Choroid plexus epithelial cell (primary cell): ENCODE measurements around the gene SAMD11.

ENCODE experiments used
- DNase-seq: peaks from one replicate; pipeline ENCODE4 v3.0.0-alpha.2; 2010; ENCODE audit warnings: low read depth
- H3K4me3 ChIP-seq: 2 replicates; pipeline ENCODE4 v1.5.1; 2011; ENCODE audit warnings: low read depth, mild to moderate bottlenecking, control low read depth, low read length, moderate library complexity
- TF ChIP-seq, protein P1 (sequence below): conservative IDR thresholded peaks from 2 replicates; pipeline ENCODE4 v1.5.1; 2011; ENCODE audit warnings: low read depth, mild to moderate bottlenecking, control low read depth, inconsistent platforms, low read length, moderate library complexity

The SAMD11 gene

DNA sequence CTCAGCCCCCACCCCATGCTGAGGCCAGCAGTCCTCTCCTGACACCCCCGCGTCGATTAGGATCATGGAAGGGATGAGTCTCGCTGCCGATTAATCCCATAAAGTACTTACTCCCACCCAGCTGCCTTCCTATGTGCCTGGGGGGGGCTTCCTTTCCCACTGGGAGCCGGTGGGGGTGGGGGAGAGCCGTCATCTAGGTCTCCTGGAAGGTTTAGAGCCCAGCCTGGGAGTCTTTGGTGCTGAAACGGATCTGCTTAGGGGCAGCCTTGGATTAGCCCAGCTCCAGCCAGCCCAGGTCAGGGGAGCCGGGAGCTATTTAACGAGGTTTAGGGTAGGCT, 9.8 kb downstream of the SAMD11 start:
- H3K4me3 ChIP-seq: no peak overlapping the region
- TF ChIP-seq, protein P1, sequence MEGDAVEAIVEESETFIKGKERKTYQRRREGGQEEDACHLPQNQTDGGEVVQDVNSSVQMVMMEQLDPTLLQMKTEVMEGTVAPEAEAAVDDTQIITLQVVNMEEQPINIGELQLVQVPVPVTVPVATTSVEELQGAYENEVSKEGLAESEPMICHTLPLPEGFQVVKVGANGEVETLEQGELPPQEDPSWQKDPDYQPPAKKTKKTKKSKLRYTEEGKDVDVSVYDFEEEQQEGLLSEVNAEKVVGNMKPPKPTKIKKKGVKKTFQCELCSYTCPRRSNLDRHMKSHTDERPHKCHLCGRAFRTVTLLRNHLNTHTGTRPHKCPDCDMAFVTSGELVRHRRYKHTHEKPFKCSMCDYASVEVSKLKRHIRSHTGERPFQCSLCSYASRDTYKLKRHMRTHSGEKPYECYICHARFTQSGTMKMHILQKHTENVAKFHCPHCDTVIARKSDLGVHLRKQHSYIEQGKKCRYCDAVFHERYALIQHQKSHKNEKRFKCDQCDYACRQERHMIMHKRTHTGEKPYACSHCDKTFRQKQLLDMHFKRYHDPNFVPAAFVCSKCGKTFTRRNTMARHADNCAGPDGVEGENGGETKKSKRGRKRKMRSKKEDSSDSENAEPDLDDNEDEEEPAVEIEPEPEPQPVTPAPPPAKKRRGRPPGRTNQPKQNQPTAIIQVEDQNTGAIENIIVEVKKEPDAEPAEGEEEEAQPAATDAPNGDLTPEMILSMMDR: no peak
- no peak for DNase-seq

DNA sequence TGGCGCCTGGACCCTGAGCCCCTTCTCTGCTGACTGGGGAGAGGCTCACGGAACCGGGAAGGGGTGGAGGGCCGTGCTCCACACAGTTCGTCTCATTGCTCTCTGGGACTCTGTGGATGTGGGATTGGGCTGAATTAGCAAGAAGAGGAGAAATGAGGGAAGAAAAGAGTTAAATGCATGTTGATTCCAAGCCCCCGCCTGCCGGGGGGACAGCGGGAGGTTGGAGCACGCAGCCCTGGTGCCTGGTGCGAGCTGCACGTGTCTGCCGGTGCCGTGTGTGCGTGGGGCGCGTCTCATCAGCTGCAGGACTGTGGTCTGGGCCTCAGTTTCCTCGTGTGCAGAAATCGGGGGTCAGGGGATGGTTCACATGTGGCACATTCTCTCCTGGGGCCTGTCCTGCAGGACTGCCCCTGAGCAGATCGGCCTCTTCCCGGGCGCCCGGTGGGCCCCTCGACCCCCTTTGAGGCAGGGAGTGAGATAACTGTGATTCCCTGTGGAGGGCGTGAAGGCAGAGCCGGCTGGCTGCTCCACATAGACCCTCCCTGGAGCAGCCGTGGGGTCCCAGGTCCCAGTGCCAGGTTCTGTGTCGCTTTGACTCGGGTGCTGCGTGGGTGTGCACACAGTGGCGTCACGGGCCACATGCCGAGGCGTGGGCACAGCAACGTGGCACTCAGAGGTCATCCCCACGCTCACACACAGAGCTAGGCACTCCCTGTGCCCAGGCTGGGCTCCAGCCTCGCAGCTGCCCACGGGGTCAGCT, 11.4 kb downstream of the SAMD11 start:
- no peak for DNase-seq
- no peak overlapping the region for H3K4me3 ChIP-seq

DNA sequence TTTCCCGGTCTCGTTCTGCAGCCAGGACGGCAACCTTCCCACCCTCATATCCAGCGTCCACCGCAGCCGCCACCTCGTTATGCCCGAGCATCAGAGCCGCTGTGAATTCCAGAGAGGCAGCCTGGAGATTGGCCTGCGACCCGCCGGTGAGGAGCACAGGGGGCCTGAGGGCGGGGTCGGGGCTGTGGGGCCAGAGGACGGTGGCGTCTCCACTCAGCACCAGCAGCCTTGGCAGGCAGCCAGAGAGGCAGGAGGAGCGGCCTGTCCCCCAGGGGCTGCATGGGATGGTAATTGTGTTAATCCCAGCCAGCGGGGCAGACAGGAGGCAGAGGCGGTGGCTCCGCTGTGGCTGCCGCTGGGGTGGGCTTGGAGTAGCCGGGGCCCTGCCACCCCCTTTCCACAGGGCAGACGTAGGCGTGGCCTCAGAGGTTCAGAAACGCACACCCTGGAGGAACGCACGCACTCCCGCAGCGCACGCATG, 12.1 kb downstream of the SAMD11 start:
- TF ChIP-seq, protein P1: no peak

More for the DNA sequence above, 11.4 kb downstream of the SAMD11 start:
- TF ChIP-seq, protein P1: no peak

DNA sequence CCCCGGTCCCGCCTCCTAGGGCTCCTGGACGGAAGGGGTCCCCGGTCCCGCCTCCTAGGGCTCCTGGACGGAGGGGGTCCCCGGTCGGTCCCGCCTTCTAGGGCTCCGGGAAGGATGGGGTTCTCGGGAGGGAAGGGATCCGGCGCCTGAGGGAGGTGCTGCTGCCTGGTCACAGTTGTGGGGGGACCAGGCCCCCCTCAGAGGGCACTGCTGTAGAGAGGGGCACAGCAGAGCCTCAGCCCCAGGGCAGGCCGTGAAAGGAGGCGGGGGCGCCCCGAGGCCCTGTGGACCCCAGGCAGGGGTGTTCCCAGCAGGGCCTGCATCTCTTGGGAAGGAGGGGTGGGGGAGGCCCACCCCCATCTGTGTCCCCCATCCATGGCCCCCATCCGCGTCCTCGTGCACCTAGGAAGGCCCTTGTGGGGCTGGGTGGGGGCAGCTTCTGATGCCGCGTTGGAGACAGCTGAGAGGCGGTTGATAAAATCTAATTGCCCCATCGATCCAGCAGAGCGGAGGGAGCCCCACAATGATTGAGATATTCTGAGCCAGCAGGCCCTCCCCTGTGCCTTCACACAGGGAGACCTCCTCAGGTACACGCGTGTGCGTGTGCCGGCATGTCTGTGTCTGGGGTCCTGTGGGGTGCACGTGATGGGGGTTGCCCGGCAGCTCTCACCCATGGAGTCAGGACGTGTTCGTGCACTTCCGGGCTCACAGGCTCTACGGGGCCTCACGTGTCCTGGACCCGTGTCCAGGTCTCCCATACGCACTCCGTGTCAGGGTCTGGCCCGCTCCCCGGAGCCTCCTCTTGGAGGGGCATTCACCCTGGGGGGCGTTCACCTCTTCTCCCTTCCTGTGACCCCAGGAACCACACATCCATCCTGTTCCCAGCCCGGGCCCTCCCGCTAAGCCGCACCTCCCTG, 12.9 kb downstream of the SAMD11 start:
- H3K4me3 ChIP-seq: no peak overlapping the region
- DNase-seq: no peak
- TF ChIP-seq, protein P1: no peak

More for the DNA sequence above, 12.1 kb downstream of the SAMD11 start:
- DNase-seq: no peak
- no peak overlapping the region for H3K4me3 ChIP-seq

DNA sequence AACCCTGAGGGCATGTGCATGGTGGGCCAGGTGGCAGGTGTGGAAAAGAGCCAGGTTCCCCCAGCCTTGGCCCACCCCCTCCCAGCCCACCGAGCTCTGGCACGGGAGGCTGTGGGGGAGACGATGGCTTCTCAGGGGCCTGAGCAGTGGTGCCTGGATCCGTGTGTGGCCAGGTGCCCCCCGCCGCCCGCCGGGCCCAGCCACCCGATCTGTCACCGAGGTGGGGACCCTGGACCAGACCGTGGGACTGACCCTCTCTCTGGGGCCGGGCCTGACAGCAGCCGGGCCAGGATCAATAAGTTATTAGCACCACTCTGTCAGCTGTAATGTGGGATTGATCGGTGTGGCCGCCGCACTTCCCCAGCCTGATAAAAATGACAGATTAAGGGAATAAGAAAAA, 13.8 kb downstream of the SAMD11 start:
- H3K4me3 ChIP-seq: no peak overlapping the region
- TF ChIP-seq, protein P1: no peak
- no peak for DNase-seq

DNA sequence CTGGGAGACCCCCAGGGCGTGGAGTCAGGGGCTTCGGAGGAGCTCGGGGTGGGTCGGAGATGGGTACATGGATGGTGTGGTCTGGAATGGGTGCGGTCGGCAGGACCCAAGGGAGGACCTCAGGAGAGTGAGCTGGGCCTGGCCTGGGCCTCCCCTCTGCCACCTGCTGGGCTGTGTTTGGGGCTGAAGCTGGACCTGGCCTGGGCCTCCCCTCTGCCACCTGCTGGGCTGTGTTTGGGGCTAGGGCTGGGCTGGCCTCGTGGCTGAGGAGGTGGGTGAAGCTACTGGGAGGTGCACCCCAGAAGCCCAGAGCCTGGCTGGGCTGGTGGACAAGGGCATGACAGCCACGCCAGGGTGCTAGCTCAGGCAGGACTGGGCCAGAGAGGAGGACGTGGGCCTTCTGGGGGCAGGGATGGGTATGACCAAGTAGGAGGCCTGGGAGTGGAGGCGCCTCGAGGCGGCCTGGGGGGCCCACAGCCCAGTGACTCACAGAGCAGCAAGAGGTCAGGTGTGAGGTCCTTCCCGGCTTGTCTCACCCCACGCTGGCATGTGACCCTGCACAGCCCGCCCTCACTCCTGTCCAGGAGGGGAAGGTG, 14.5 kb downstream of the SAMD11 start:
- DNase-seq: peak; percentile 58
- no peak overlapping the region for H3K4me3 ChIP-seq
- TF ChIP-seq, protein P1: peak; percentile 42
